K562 (cell line): Measurements from ENCODE around the gene C1QA. TPM values are rescaled to one million over a fixed set of nuclear protein-coding genes. Genes with fewer than 3 reads are reported as not detected.

ENCODE experiments used
- ARID3B ChIP-seq: fragments of 250-450 bp; sonication (Bioruptor Pico); IDR thresholded peaks from 2 replicates; pipeline ENCODE4 v1.4.0; 2020; ENCODE audit warnings: borderline replicate concordance
- CREB3L1 ChIP-seq: fragments of 450-650 bp; IDR thresholded peaks from 2 replicates; pipeline ENCODE4 v1.6.1; 2014; ENCODE audit warnings: low read depth, mild to moderate bottlenecking, moderate library complexity, borderline replicate concordance
- EHMT2 ChIP-seq: fragments of 450-650 bp; IDR thresholded peaks from 2 replicates; pipeline ENCODE4 v1.6.1; 2018; ENCODE audit warnings: antibody characterized with exemption
- ELF4 ChIP-seq: fragments of 450-650 bp; formaldehyde crosslinking; IDR thresholded peaks from 2 replicates; pipeline ENCODE4 v1.4.0; 2022; ENCODE audit warnings: missing genetic modification characterization
- HBP1 ChIP-seq: fragments of 450-650 bp; formaldehyde crosslinking; IDR thresholded peaks from 2 replicates; pipeline ENCODE4 v1.4.0; 2022; ENCODE audit warnings: missing genetic modification characterization
- HINFP ChIP-seq: fragments of 450-650 bp; conservative IDR thresholded peaks from 2 replicates; pipeline ENCODE4 v1.6.1; 2016; ENCODE audit warnings: missing genetic modification characterization, low read depth, mild to moderate bottlenecking, control low read depth, missing compliant biosample characterization
- L3MBTL2 ChIP-seq: fragments of 450-650 bp; IDR thresholded peaks from 2 replicates; pipeline ENCODE4 v1.6.1; 2016; ENCODE audit warnings: mild to moderate bottlenecking, moderate library complexity
- LARP7 ChIP-seq: fragments of 450-650 bp; IDR thresholded peaks from 2 replicates; pipeline ENCODE4 v1.6.1; 2016
- MTA1 ChIP-seq: fragments of 450-650 bp; IDR thresholded peaks from 2 replicates; pipeline ENCODE4 v1.6.1; 2017; ENCODE audit warnings: borderline replicate concordance
- OTX1 ChIP-seq: fragments of 450-650 bp; formaldehyde crosslinking; IDR thresholded peaks from 2 replicates; pipeline ENCODE4 v1.4.0; 2022; ENCODE audit warnings: mild to moderate bottlenecking
- SMAD3 ChIP-seq: fragments of 450-650 bp; formaldehyde crosslinking; conservative IDR thresholded peaks from 2 replicates; pipeline ENCODE4 v1.4.0; 2020; ENCODE audit warnings: mild to moderate bottlenecking
- THRB ChIP-seq: fragments of 450-650 bp; formaldehyde crosslinking; conservative IDR thresholded peaks from 2 replicates; pipeline ENCODE4 v1.4.0; 2022; ENCODE audit warnings: mild to moderate bottlenecking, missing genetic modification characterization
- USF2 ChIP-seq: sonication (generic); formaldehyde crosslinking; IDR thresholded peaks from 2 replicates; pipeline ENCODE4 v1.5.0; 2020; ENCODE audit warnings: missing genetic modification reagents
- ZNF512 ChIP-seq: IDR thresholded peaks from 2 replicates; pipeline ENCODE4 v1.6.1; 2016; ENCODE audit warnings: missing genetic modification characterization, missing compliant biosample characterization
- polyA plus RNA-seq, 8 experiments: library from polyadenylated mRNA; depleted of rRNA in 4 of 8; stranded (reverse) in 5 of 8; unstranded in 3 of 8; fragments of >200 nt; fragmentation: Nextera tagmentation in 2 of 8; fragmentation: Illumina TruSeq in 1 of 8; extraction: Ambion mirVana in 2 of 8; extraction: Trizol in 1 of 8; gene quantifications; 2 replicates each; pipeline versions ENCODE4 v1.2.1 to v1.2.3, GENCODE V29; 2011 to 2014; ENCODE audit warnings: inconsistent platforms in 1 of 8, missing spikeins in 1 of 8
- total RNA-seq, 7 experiments: library from RNA; depleted of rRNA in 6 of 7; stranded (reverse); fragments of >200 nt in 6 of 7; fragmentation: Illumina TruSeq in 2 of 7; extraction: Trizol in 2 of 7; gene quantifications; 2 replicates each; pipeline versions ENCODE4 v1.2.1 to v1.2.3, GENCODE V29; 2011 to 2021; ENCODE audit warnings: low replicate concordance in 1 of 7

C1QA gene
- total and polyA plus RNA-seq, 9 of the 15 experiments (the other 6 are each of a cell fraction or from before 2014, with no cell fraction given), result 0.71 TPM; not detected in 8

GRCh38 chr1:22600071-22600816, 36.2 kb upstream of the C1QA start (continued):
- TF ChIP-seq USF2 (CRISPR knock-in tag) (peak; percentile 73), OTX1 (CRISPR knock-in tag) (peak; percentile 64; the same call in 1 of the 2 replicates), HBP1 (CRISPR knock-in tag) (0 out of 2 replicates have a peak, but pooled peaks have one; percentile 65), THRB (CRISPR knock-in tag) (peak; percentile 80; the same call in 1 of the 2 replicates), MTA1 (peak; percentile 58), EHMT2 (0 out of 2 replicates have a peak, but pooled peaks have one; percentile 26), L3MBTL2 (peak; percentile 38; the same call in 1 of the 2 replicates), LARP7 (0 out of 2 replicates have a peak, but pooled peaks have one; percentile 39), HINFP (tag) (peak; percentile 40; the same call in 1 of the 2 replicates), ZNF512 (tag) (peak; percentile 92), ARID3B (CRISPR knock-in tag) (no peak), CREB3L1 (no peak), ELF4 (CRISPR knock-in tag) (peak; percentile 42; the same call in 1 of the 2 replicates), SMAD3 (CRISPR knock-in tag) (no peak)
